Right lobe of liver (tissue), 6 donors: ENCODE results near the gene POU3F1. TPM values are rescaled to one million over a fixed set of nuclear protein-coding genes. Genes with fewer than 3 reads are reported as not detected.

Experiments
- ATAC-seq, 4 donors: fragments of 200-7000 bp; cut with Tn5 transposase; one replicate each; pipeline ENCODE4 v1.9.1; 2020; ENCODE audit warnings: mild to moderate bottlenecking in 4 of 4, moderate library complexity in 4 of 4
- DNase-seq, 3 donors: peaks; one replicate each; pipeline ENCODE4 v3.0.0-alpha.2; 2020
- H3K27ac ChIP-seq, 3 donors: fragments of 200-600 bp; one replicate each; pipeline ENCODE4 v1.8.0; 2022
- H3K27me3 ChIP-seq, 2 donors: fragments of 200-600 bp; one replicate each; pipeline ENCODE4 v1.8.0; 2022
- H3K36me3 ChIP-seq, 4 donors: fragments of 200-600 bp; sonication (generic) in 1 of 4; one replicate each; pipeline versions ENCODE4 v1.5.1 to v1.8.0; 2017 to 2022; ENCODE audit warnings: control low read depth in 1 of 4
- H3K4me1 ChIP-seq, 4 donors: fragments of 200-600 bp; sonication (generic) in 1 of 4; one replicate each; pipeline versions ENCODE4 v1.5.1 to v1.8.0; 2017 to 2022; ENCODE audit warnings: control low read depth in 1 of 4
- H3K4me3 ChIP-seq, 3 donors: fragments of 200-600 bp; one replicate each; pipeline ENCODE4 v1.8.0; 2022
- H3K9me3 ChIP-seq, 4 donors: fragments of 200-600 bp; sonication (generic) in 1 of 4; one replicate each; pipeline versions ENCODE4 v1.5.1 to v1.8.0; 2017 to 2022; ENCODE audit warnings: control low read depth in 1 of 4
- CTCF ChIP-seq, 4 donors: fragments of 200-600 bp in 3 of 4; fragments of 450-650 bp in 1 of 4; IDR thresholded peaks; one replicate each; pipeline versions ENCODE4 v1.5.1 to v1.8.0; 2016 to 2022; ENCODE audit warnings: antibody characterized with exemption in 4 of 4, mild to moderate bottlenecking in 2 of 4
- POLR2A ChIP-seq: fragments of 450-650 bp; IDR thresholded peaks from one replicate; pipeline ENCODE4 v1.6.1; 2017; ENCODE audit warnings: antibody characterized with exemption, mild to moderate bottlenecking
- WGBS: methylation state at CpG from one replicate; pipeline ENCODE4 v1.1.6; 2018; ENCODE audit warnings: low coverage, low lambda C conversion rate; ENCODE audit not compliant: insufficient coverage; ENCODE audit errors: missing lambda C conversion rate; 5-methylcytosine and 5-hydroxymethylcytosine counted together
- intact Hi-C, 2 donors: fragments of 100-400 bp; cut with DNase I; formaldehyde crosslinking; loops; one replicate each; pipeline versions ENCODE4 v1.11.2 to v1.14.1; 2022
- microRNA-seq, 2 donors: library from miRNA; unstranded; fragments of <30 nt; microRNA quantifications; one replicate each; pipeline ENCODE4, GENCODE V29; 2019 to 2020
- small RNA-seq, 2 experiments: library from RNA; depleted of rRNA; stranded (forward); fragments of <200 nt; gene quantifications; one replicate each; pipeline ENCODE3, GENCODE V24; 2016
- total RNA-seq, 6 experiments: library from RNA; depleted of rRNA in 2 of 6; stranded (reverse); fragments of >200 nt in 2 of 6; fragmentation: NEBNext Ultra II Directional in 3 of 6; extraction: Animal tissue kit (Norgen Biotek cat#: 25700) in 3 of 6; gene quantifications; one replicate each; pipeline versions ENCODE4 v1.1.0 to v1.2.4, GENCODE V29; 2016 to 2023
- donor health status: DM: no; HTN: yes; CAD: no.
- donor health status: DM: no; HTN: no; CAD: no.
- donor health status: DM: no; HTN: no; CAD: no.
- donor health status: DM: no; HTN: yes; CAD: no.
- donor health status: DM: no; HTN: yes; CAD: no.

POU3F1 gene
- total RNA-seq, 6 experiments from 2014 or later = 0.09 TPM; not detected in 5

DNA sequence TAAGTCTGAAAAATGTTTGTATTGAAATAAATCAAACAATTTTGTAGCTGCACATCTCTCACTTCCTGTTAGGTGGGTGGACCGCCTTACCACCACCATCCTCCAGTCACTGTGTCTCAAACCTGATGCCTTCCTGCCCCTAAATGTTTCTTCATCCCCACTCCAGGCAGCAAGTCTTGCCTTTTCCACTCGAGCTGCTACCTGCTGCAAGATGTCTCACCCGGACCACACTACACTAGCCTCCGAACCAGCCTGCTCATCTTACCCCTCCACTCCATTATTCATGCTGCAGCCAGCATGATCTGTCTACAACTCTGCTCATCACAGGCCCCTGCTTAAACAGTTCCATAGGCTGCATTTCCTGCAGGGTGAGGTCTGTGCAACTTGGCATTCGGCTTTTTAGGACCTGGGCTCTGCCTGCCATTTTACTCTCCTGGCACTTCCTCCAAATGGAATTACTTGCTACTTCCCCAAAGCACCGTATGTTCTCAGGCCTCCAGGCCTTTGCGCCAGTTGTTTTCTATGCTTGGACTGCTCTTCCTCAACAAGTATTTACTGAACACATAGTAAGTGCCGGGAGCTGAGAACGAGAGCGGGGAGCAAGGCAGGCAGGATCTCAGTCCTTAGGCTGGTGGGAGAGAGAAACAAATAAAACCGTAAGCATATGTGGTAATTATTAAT is 51.6 kb downstream of the POU3F1 start:
- ATAC-seq (no peak), DNase-seq (no peak)
- Histone ChIP-seq H3K27ac (peak overlapping the region in 1 of 3 donors; percentile 67), H3K27me3 (no peaks in the 10 kb centered on the region), H3K9me3 (no peaks in the 10 kb centered on the region), H3K4me3 (no peak overlapping the region), H3K4me1 (peaks cover 0 to 3% (median 0%) of the 10 kb centered on the region in 4 donors), H3K36me3 (no peaks in the 10 kb centered on the region)
- intact Hi-C loops = no loop called here
- no peak for TF ChIP-seq CTCF (IDR thresholded peaks at IDR 0.05)
- TF ChIP-seq POLR2A = no peak
- whole genome bisulfite sequencing = 58% methylated on average over 11 of the region's 11 CpGs

Small RNA genes lying within 50 kb of the gene (microRNA-seq; reads per million reads assigned to microRNA genes)
- 0.29 to 1.3 reads per million in 2 donors for gene MIR3659

Small RNA genes lying within 50 kb of the gene (small RNA-seq; reads per million reads assigned to genes)
- 0 reads per million in 2 experiments for gene MIR3659

Other genes starting within 250 kb of the POU3F1 start
- 10 to 100 TPM; 23.0 to 61.7 (median 27.9) TPM for gene C1orf122, start 239.0 kb downstream of the POU3F1 start, total RNA-seq
- gene YRDC, start 238.6 kb downstream of the POU3F1 start, total RNA-seq = 10 to 100 TPM in 2 of 6 experiments, 1 to 10 TPM in 4; 4.4 to 18.3 (median 6.4) TPM
- 10 to 100 TPM in 1 of 6 experiments, 1 to 10 TPM in 5; 3.5 to 10.3 (median 6.1) TPM for gene MTF1, start 187.2 kb downstream of the POU3F1 start, total RNA-seq
- 10 to 100 TPM; 10.5 to 23.1 (median 14.6) TPM for gene INPP5B, start 99.7 kb downstream of the POU3F1 start, total RNA-seq
- 10 to 100 TPM; 13.6 to 32.1 (median 20.8) TPM for gene SF3A3, start 56.8 kb downstream of the POU3F1 start, total RNA-seq
- gene FHL3, start 41.3 kb downstream of the POU3F1 start, total RNA-seq = 1 to 10 TPM; 1.3 to 7.1 (median 4.4) TPM
- gene UTP11, start 34.1 kb downstream of the POU3F1 start, total RNA-seq = 10 to 100 TPM in 5 of 6 experiments, 1 to 10 TPM in 1; 6.8 to 33.1 (median 12.8) TPM